ENCODE results near the gene GJC1. TPM values are rescaled to one million over a fixed set of nuclear protein-coding genes. Genes with fewer than 3 reads are reported as not detected.

The GJC1 gene
- total and polyA plus RNA-seq, 9 donors: 1.3 to 18.4 (median 4.3) TPM

DNA sequence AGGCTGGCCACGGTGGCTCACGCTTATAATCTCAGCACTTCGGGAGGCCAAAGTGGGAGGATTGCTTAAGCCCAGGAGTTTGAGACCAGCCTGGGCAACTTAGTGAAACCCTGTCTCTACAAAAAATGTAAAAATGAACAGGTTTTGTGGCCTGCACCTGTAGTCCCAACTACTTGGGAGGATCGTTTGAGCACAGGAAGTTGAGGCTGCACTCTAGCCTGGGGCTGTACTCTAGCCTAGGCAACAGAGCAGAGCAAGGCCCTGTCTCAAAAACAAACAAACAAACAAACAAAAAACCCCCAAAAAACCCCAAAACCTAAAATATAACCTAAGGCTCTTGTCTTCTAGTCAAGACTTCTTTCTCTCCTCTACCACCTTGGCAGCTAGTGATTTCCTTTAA lies 10.2 kb upstream of the GJC1 start:
- H3K27me3 ChIP-seq: no peaks in the 10 kb centered on the region
- intact Hi-C loops (cut with DNase I): no loop called here
- no peak for DNase-seq
- no peaks in the 10 kb centered on the region for H3K4me1 ChIP-seq (ENCODE audit: insufficient read depth)
- 79 to 85% (median 84%) methylated on average over 4 of the region's 4 CpGs for WGBS, 3 donors
- H3K9me3 ChIP-seq: no peaks in the 10 kb centered on the region
- H3K27ac ChIP-seq: no peak overlapping the region
- no peak overlapping the region for H3K4me3 ChIP-seq
- H3K36me3 ChIP-seq: no peaks in the 10 kb centered on the region
- TF ChIP-seq EP300 (IDR thresholded peaks at IDR 0.05) (no peak), POLR2A (IDR thresholded peaks at IDR 0.05) (no peak)
- TF ChIP-seq, protein P1, sequence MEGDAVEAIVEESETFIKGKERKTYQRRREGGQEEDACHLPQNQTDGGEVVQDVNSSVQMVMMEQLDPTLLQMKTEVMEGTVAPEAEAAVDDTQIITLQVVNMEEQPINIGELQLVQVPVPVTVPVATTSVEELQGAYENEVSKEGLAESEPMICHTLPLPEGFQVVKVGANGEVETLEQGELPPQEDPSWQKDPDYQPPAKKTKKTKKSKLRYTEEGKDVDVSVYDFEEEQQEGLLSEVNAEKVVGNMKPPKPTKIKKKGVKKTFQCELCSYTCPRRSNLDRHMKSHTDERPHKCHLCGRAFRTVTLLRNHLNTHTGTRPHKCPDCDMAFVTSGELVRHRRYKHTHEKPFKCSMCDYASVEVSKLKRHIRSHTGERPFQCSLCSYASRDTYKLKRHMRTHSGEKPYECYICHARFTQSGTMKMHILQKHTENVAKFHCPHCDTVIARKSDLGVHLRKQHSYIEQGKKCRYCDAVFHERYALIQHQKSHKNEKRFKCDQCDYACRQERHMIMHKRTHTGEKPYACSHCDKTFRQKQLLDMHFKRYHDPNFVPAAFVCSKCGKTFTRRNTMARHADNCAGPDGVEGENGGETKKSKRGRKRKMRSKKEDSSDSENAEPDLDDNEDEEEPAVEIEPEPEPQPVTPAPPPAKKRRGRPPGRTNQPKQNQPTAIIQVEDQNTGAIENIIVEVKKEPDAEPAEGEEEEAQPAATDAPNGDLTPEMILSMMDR (IDR thresholded peaks at IDR 0.05): no peak

- WGBS, 3 donors: 57 to 81% (median 78%) methylated on average over 2 of the region's 2 CpGs
- Histone ChIP-seq H3K4me1 (ENCODE audit: insufficient read depth) (no peaks in the 10 kb centered on the region), H3K9me3 (no peaks in the 10 kb centered on the region), H3K27me3 (no peaks in the 10 kb centered on the region), H3K27ac (no peak overlapping the region), H3K4me3 (no peak overlapping the region), H3K36me3 (no peaks in the 10 kb centered on the region)
- TF ChIP-seq EP300 (IDR thresholded peaks at IDR 0.05) (no peak), POLR2A (IDR thresholded peaks at IDR 0.05) (no peak)
- TF ChIP-seq, protein P1 (IDR thresholded peaks at IDR 0.05): no peak
- intact Hi-C loops (cut with DNase I): no loop called here
- DNase-seq: no peak
Measured at GRCh38 chr17:44837196-44837595, 7.1 kb upstream of the GJC1 start.

- H3K9me3 ChIP-seq: no peaks in the 10 kb centered on the region
- no peaks in the 10 kb centered on the region for H3K4me1 ChIP-seq (ENCODE audit: insufficient read depth)
- 72 to 80% (median 72%) methylated on average over 5 of the region's 5 CpGs for WGBS, 3 donors
- TF ChIP-seq POLR2A (IDR thresholded peaks at IDR 0.05) (no peak), EP300 (IDR thresholded peaks at IDR 0.05) (no peak)
- TF ChIP-seq, protein P1 (IDR thresholded peaks at IDR 0.05): no peak
- H3K27ac ChIP-seq: no peak overlapping the region
- intact Hi-C loops (cut with DNase I): no loop called here
- H3K36me3 ChIP-seq: no peaks in the 10 kb centered on the region
- H3K4me3 ChIP-seq: no peak overlapping the region
- DNase-seq: no peak
- no peaks in the 10 kb centered on the region for H3K27me3 ChIP-seq
Measured at GRCh38 chr17:44832805-44833204, 2.7 kb upstream of the GJC1 start.

DNA sequence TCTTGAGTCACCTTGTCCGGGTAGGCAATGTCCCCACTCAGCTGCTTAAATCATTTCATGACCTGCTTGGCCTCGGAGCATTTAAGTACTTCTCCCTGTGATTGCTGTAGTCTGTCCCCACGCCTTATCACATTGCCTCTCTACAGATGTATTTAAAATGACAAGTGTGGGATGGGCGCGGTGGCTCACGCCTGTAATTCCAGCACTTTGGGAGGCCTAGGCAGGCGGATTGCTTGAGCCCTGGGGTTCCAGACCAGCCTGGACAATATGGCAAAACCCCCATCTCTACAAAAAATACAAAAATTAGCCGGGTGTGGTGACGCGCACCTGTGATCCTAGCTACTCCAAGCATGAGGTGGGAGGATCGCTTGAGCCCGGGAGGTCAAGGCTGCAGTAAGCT lies 1.3 kb upstream of the GJC1 start:
- 82 to 88% (median 87%) methylated on average over 12 of the region's 12 CpGs for WGBS, 3 donors
- Histone ChIP-seq H3K9me3 (no peaks in the 10 kb centered on the region), H3K36me3 (no peaks in the 10 kb centered on the region), H3K27ac (no peak overlapping the region), H3K4me1 (ENCODE audit: insufficient read depth) (no peaks in the 10 kb centered on the region), H3K27me3 (no peaks in the 10 kb centered on the region), H3K4me3 (no peak overlapping the region)
- intact Hi-C loops (cut with DNase I): no loop called here
- DNase-seq: no peak
- TF ChIP-seq, protein P1 (IDR thresholded peaks at IDR 0.05): no peak
- TF ChIP-seq EP300 (IDR thresholded peaks at IDR 0.05) (no peak), POLR2A (IDR thresholded peaks at IDR 0.05) (no peak)

Measured in ovary (tissue), 9 donors.